GM12878 (cell line): ENCODE results near the gene MARCKSL1. TPM values are rescaled to one million over a fixed set of nuclear protein-coding genes. Genes with fewer than 3 reads are reported as not detected.
"Not testable (repeated sequence)": the region's sequence is repeated elsewhere in the genome, so short reads cannot be mapped to it uniquely, and the experiment has no call there.

Experiments used
- ATAC-seq: fragments of 200-7000 bp; cut with Tn5 transposase; 3 replicates; pipeline ENCODE4 v1.9.1; 2020; ENCODE audit warnings: mild to moderate bottlenecking, moderate library complexity
- BruUV-seq: library from RNA; stranded (reverse); fragments of 400-500 nt; replicated peaks from 2 replicates; lab custom pipeline; 2021; lab: Mats Ljungman, UMichigan
- CTCF ChIA-PET: fragments of 300-600 bp; sonication (Branson Sonifier 250); formaldehyde crosslinking; extraction: SDS; loops from one replicate; lab custom pipeline; 2021; ENCODE audit warnings: inconsistent platforms; lab: Yijun Ruan, JAX
- POLR2A ChIA-PET: fragments of 350-600 bp; formaldehyde crosslinking; extraction: SDS; loops from one replicate; lab custom pipeline; 2021; ENCODE audit warnings: inconsistent platforms; lab: Charles Lee
- RAD21 ChIA-PET: fragments of 300-600 bp; sonication (Branson Sonifier 250); formaldehyde crosslinking; loops from one replicate; lab custom pipeline; 2023; ENCODE audit warnings: antibody characterized with exemption; ENCODE audit not compliant: unreplicated experiment; lab: Charles Lee
- SMC1A ChIA-PET: fragments of 300-600 bp; sonication (Branson Sonifier 250); formaldehyde crosslinking; loops from one replicate; lab custom pipeline; 2023; ENCODE audit not compliant: unreplicated experiment, uncharacterized antibody; lab: Charles Lee
- DNase-seq: peaks from one replicate; pipeline ENCODE4 v3.0.0-alpha.2; 2011; ENCODE audit warnings: low read depth, low spot score
- FAIRE-seq: peaks from 3 replicates; lab custom pipeline; 2011; peaks lifted over from hg19 to GRCh38; lab: Jason Lieb, UNC
- H2AFZ ChIP-seq: 2 replicates; pipeline ENCODE4 v1.6.0; 2011; ENCODE audit warnings: low read depth, low read length, control low read depth; ENCODE audit not compliant: control insufficient read depth
- H3K27ac ChIP-seq: 2 replicates; pipeline ENCODE4 v1.5.1; 2011; ENCODE audit warnings: control low read depth; ENCODE audit not compliant: control insufficient read depth, insufficient read depth
- H3K27me3 ChIP-seq, 2 experiments: replicated peaks in 1 of 2; 2 replicates each; pipeline versions ENCODE4 v1.6.0 to v1.6.1; 2011; ENCODE audit warnings: low read length in 1 of 2; ENCODE audit not compliant: control insufficient read depth in 2 of 2, insufficient read depth in 2 of 2
- H3K36me3 ChIP-seq, 2 experiments: 2 replicates each; pipeline ENCODE4 v1.5.1; 2011; ENCODE audit warnings: low read length in 1 of 2; ENCODE audit not compliant: control insufficient read depth in 2 of 2, insufficient read depth in 2 of 2
- H3K4me1 ChIP-seq: 2 replicates; pipeline ENCODE4 v1.6.1; 2011; ENCODE audit warnings: mild to moderate bottlenecking, low read length, moderate library complexity, mixed read lengths; ENCODE audit not compliant: control insufficient read depth, insufficient read depth
- H3K4me2 ChIP-seq: 2 replicates; pipeline ENCODE4 v1.6.0; 2011; ENCODE audit warnings: control low read depth; ENCODE audit not compliant: control insufficient read depth, insufficient read depth
- H3K4me3 ChIP-seq: fragments of 200-600 bp; sonication (generic); 2 replicates; pipeline ENCODE4 v1.5.1; 2016
- H3K79me2 ChIP-seq: 2 replicates; pipeline ENCODE4 v1.6.0; 2011; ENCODE audit warnings: low read length; ENCODE audit not compliant: control insufficient read depth, insufficient read depth
- H3K9ac ChIP-seq: 2 replicates; pipeline ENCODE4 v1.8.0; 2011; ENCODE audit warnings: low read length, control low read depth, mixed read lengths; ENCODE audit not compliant: control insufficient read depth, insufficient read depth
- H3K9me3 ChIP-seq: replicated peaks from 3 replicates; pipeline ENCODE4 v1.5.1; 2011; ENCODE audit warnings: mild to moderate bottlenecking, low read length; ENCODE audit not compliant: control insufficient read depth, insufficient read depth
- H4K20me1 ChIP-seq: 2 replicates; pipeline ENCODE4 v1.6.0; 2011; ENCODE audit not compliant: control insufficient read depth, insufficient read depth
- CTCF ChIP-seq, 3 experiments: IDR thresholded peaks in 2 of 3; conservative IDR thresholded peaks in 1 of 3; 2 replicates each; pipeline ENCODE4 v1.5.1; 2011; ENCODE audit warnings: low read depth in 3 of 3, low read length in 3 of 3, mild to moderate bottlenecking in 3 of 3, control low read depth in 2 of 3, moderate library complexity in 2 of 3, inconsistent platforms in 1 of 3, mixed read lengths in 1 of 3; ENCODE audit not compliant: control insufficient read depth in 2 of 3, insufficient read depth in 1 of 3; ENCODE audit errors: extremely low read depth in 1 of 3
- RUNX3 ChIP-seq: IDR thresholded peaks from 2 replicates; pipeline ENCODE4 v1.6.1; 2012; ENCODE audit warnings: low read length, inconsistent platforms
- WGBS: methylation state at CpG from one replicate; pipeline ENCODE4 v1.1.6; 2016; ENCODE audit warnings: low lambda C conversion rate; ENCODE audit not compliant: insufficient replicate concordance, insufficient coverage; ENCODE audit errors: missing lambda C conversion rate; 5-methylcytosine and 5-hydroxymethylcytosine counted together
- in situ Hi-C: fragments of 300-500 bp; cut with MboI; formaldehyde crosslinking; loops from 9 replicates; pipeline ENCODE4 v1.14.3; 2018; ENCODE audit warnings: mixed read lengths
- intact Hi-C: fragments of 100-400 bp; cut with micrococcal nuclease; formaldehyde crosslinking; loops from one replicate; pipeline ENCODE4 v1.14.2; 2022; ENCODE audit not compliant: unreplicated experiment
- polyA plus RNA-seq, 11 experiments: library from polyadenylated mRNA; depleted of rRNA in 4 of 11; unstranded in 6 of 11; stranded (reverse) in 5 of 11; fragments of >200 nt; fragmentation: Nextera tagmentation in 4 of 11; fragmentation: Illumina TruSeq in 1 of 11; extraction: Ambion mirVana in 4 of 11; extraction: Trizol in 1 of 11; gene quantifications; 1 replicate in 1 of 11; 2 replicates in 10 of 11; pipeline versions ENCODE4 v1.2.1 to v1.2.3, GENCODE V29; 2011 to 2016; ENCODE audit warnings: inconsistent platforms in 2 of 11, missing spikeins in 2 of 11, low read depth in 1 of 11
- total RNA-seq, 4 experiments: library from RNA; depleted of rRNA in 3 of 4; stranded (reverse); fragments of >200 nt in 3 of 4; fragmentation: Illumina TruSeq in 1 of 4; extraction: Trizol in 1 of 4; gene quantifications; 2 replicates each; pipeline versions ENCODE4 v1.2.1 to v1.2.3, GENCODE V29; 2013 to 2021

Gene MARCKSL1
- total and polyA plus RNA-seq, 10 of the 15 experiments (the other 5 are each of a cell fraction or from before 2014, with no cell fraction given), result 14.5 to 225 (median 158) TPM

GRCh38 chr1:32356478-32356877, 20.4 kb upstream of the MARCKSL1 start:
- no peak overlapping the region for H3K4me3 ChIP-seq
- no peaks in the 10 kb centered on the region for H4K20me1 ChIP-seq
- DNase-seq (no peak), ATAC-seq (no peak), FAIRE-seq (no peak)
- peaks cover 14% of the 10 kb centered on the region for H3K4me1 ChIP-seq
- ChIA-PET SMC1A (no interaction called here), RAD21 (no interaction called here), CTCF (interaction anchor here (1.1 to 1.3 kb wide), 2 partner anchors 23 kb away, joined by 3 read pairs; no protein-coding TSS in a partner anchor), POLR2A (no interaction called here)
- in situ Hi-C loops, result no loop called here
- no peak overlapping the region for H2AFZ ChIP-seq
- H3K9me3 ChIP-seq, result no peaks in the 10 kb centered on the region
- 80% methylated on average over 1 of the region's 1 CpG for WGBS
- H3K4me2 ChIP-seq, result no peak overlapping the region
- H3K27ac ChIP-seq, result no peak overlapping the region
- no peak for TF ChIP-seq CTCF (IDR thresholded peaks at IDR 0.05 in 2 of 3, conservative IDR thresholded peaks at IDR 0.05 in 1 of 3; ENCODE audit: control insufficient read depth in 2 of 3, extremely low read depth in 1 of 3, insufficient read depth in 1 of 3, low read depth in 3 of 3, low read length in 3 of 3)
- TF ChIP-seq RUNX3, result no peak
- no peaks in the 10 kb centered on the region for H3K27me3 ChIP-seq
- intact Hi-C loops, result no loop called here
- H3K36me3 ChIP-seq, result no peaks in the 10 kb centered on the region
- no peaks in the 10 kb centered on the region; the same call in 1 of the 2 replicates for H3K79me2 ChIP-seq
- BruUV-seq, result no TSS peak
- no peak overlapping the region for H3K9ac ChIP-seq

DNA sequence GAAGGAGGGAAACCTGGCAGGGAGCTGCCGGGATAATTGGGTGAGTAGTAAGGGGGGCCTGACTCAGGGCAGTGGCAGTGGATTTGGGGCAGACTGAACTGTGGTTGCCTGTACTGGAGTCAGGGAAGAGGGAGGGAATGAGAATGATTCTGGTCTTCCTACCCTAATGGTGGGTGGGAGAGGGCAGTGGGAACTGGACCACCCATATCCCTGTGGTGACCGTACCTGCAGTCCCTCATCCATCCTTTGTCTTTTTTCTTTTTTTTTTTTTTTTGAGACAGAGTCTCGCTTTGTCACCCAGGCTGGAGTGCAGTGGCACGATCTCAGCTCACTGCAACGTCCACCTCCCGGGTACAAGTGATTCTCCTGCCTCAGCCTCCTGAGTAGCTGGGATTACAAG, 19.7 kb upstream of the MARCKSL1 start:
- H3K36me3 ChIP-seq, in situ Hi-C loops, H3K27ac ChIP-seq, DNase-seq, H2AFZ ChIP-seq, H3K9me3 ChIP-seq, RAD21 ChIA-PET, H3K27me3 ChIP-seq, BruUV-seq, H3K79me2 ChIP-seq, H3K9ac ChIP-seq, ATAC-seq, H3K4me3 ChIP-seq, intact Hi-C loops, SMC1A ChIA-PET, H3K4me2 ChIP-seq, FAIRE-seq, H4K20me1 ChIP-seq: not testable (repeated sequence)
- ChIA-PET POLR2A (interaction anchor here (1.1 kb wide), 1 partner anchor 98 kb away, joined by 3 read pairs; no protein-coding TSS in a partner anchor), CTCF (interaction anchor here (1.1 to 1.3 kb wide), 2 partner anchors 22 to 24 kb away, joined by 3 read pairs; no protein-coding TSS in a partner anchor)
- 94% methylated on average over 6 of the region's 6 CpGs for WGBS
- peaks cover 16% of the 10 kb centered on the region for H3K4me1 ChIP-seq
